Ovary (tissue), 3 donors: ENCODE results near the gene CLCNKB.

Experiments
- POLR2A ChIP-seq: fragments of 450-650 bp; IDR thresholded peaks from one replicate; pipeline ENCODE4 v1.6.1; 2017; ENCODE audit warnings: antibody characterized with exemption, mild to moderate bottlenecking, moderate library complexity
- TF ChIP-seq, protein P1 (sequence below), 3 donors: fragments of 450-650 bp in 2 of 3; fragments of 200-600 bp in 1 of 3; IDR thresholded peaks; one replicate each; pipeline versions ENCODE4 v1.5.1 to v1.8.0; 2016 to 2022; ENCODE audit warnings: antibody characterized with exemption in 3 of 3, mild to moderate bottlenecking in 1 of 3
- donor health status: DM: no; HTN: no; CAD: no.

DNA sequence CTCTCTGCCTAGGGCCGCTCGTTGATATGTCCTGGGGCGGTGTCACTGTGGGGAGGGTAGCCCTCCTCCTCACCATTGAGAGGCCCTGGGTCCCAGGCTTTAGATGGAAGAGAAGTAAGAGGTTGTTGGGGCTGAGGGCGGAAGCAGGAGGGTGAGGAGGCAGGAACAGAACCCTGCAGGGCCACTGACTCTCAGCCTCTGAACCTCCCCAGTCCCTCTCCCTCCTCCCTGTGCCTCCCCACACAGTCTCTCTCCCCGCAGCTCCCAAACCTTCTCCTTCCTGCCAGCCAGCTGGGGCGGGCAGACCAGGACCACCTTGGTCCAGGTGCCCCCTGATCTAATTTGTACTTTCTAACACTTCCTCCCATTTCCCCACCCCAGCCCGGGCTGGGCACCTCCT, 44.2 kb downstream of the CLCNKB start:
- TF ChIP-seq, protein P1, sequence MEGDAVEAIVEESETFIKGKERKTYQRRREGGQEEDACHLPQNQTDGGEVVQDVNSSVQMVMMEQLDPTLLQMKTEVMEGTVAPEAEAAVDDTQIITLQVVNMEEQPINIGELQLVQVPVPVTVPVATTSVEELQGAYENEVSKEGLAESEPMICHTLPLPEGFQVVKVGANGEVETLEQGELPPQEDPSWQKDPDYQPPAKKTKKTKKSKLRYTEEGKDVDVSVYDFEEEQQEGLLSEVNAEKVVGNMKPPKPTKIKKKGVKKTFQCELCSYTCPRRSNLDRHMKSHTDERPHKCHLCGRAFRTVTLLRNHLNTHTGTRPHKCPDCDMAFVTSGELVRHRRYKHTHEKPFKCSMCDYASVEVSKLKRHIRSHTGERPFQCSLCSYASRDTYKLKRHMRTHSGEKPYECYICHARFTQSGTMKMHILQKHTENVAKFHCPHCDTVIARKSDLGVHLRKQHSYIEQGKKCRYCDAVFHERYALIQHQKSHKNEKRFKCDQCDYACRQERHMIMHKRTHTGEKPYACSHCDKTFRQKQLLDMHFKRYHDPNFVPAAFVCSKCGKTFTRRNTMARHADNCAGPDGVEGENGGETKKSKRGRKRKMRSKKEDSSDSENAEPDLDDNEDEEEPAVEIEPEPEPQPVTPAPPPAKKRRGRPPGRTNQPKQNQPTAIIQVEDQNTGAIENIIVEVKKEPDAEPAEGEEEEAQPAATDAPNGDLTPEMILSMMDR (IDR thresholded peaks at IDR 0.05), result no peak
- no peak for TF ChIP-seq POLR2A
